Urinary bladder (tissue), 4 donors: Measurements from ENCODE around the gene CDK18. TPM values are rescaled to one million over a fixed set of nuclear protein-coding genes. Genes with fewer than 3 reads are reported as not detected.

Experiments used
- DNase-seq: peaks from one replicate; pipeline ENCODE4 v3.0.0-alpha.2; 2015; ENCODE audit errors: extremely low spot score
- H3K27ac ChIP-seq: one replicate; pipeline ENCODE4 v1.5.1; 2013; ENCODE audit warnings: low read depth, mild to moderate bottlenecking, moderate library complexity
- H3K36me3 ChIP-seq: one replicate; pipeline ENCODE4 v1.6.1; 2013; ENCODE audit warnings: mild to moderate bottlenecking, moderate library complexity; ENCODE audit not compliant: insufficient read depth
- H3K4me1 ChIP-seq: one replicate; pipeline ENCODE4 v1.6.1; 2013; ENCODE audit warnings: mild to moderate bottlenecking, moderate library complexity; ENCODE audit not compliant: insufficient read depth
- H3K4me3 ChIP-seq: one replicate; pipeline ENCODE4 v1.5.1; 2013; ENCODE audit warnings: low read depth, low read length
- WGBS: extraction: QIAGEN DNeasy Blood & Tissue Kit; methylation state at CpG from one replicate; pipeline ENCODE4 v1.1.7; 2013; 5-methylcytosine and 5-hydroxymethylcytosine counted together
- polyA plus RNA-seq: library from polyadenylated mRNA; stranded (reverse); fragments of 200-250 nt; gene quantifications from one replicate; pipeline ENCODE4 v1.2.3, GENCODE V29; 2013
- total RNA-seq: library from RNA; depleted of rRNA; stranded (reverse); fragments of >200 nt; gene quantifications from one replicate; pipeline ENCODE4 v1.2.3, GENCODE V29; 2014
- donor health status: healthy with polysubstance abuse.
- donor health status: healthy.

CDK18 gene
- total and polyA plus RNA-seq, 2 donors: 3.5 to 6.0 TPM

- no peak overlapping the region for H3K4me3 ChIP-seq
- H3K36me3 ChIP-seq: no peaks in the 10 kb centered on the region
- no peak overlapping the region for H3K27ac ChIP-seq
- DNase-seq: no peak
- WGBS: 38% methylated on average over 9 of the region's 9 CpGs
- peaks cover 2% of the 10 kb centered on the region for H3K4me1 ChIP-seq
These were observed 16.3 kb upstream of the CDK18 start for GRCh38 chr1:205488074-205488723.

- 79% methylated on average over 4 of the region's 4 CpGs for WGBS
- DNase-seq: no peak
- Histone ChIP-seq H3K36me3 (no peaks in the 10 kb centered on the region), H3K4me1 (peaks cover 2% of the 10 kb centered on the region), H3K27ac (no peak overlapping the region), H3K4me3 (no peak overlapping the region)
These were observed 12.7 kb upstream of the CDK18 start for GRCh38 chr1:205491794-205492193.

- DNase-seq: no peak
- H3K36me3 ChIP-seq: no peaks in the 10 kb centered on the region
- whole genome bisulfite sequencing: 58% methylated on average over 2 of the region's 2 CpGs
- H3K4me1 ChIP-seq: peaks cover 2% of the 10 kb centered on the region
- no peak overlapping the region for H3K27ac ChIP-seq
- no peak overlapping the region for H3K4me3 ChIP-seq
These were observed 12.2 kb upstream of the CDK18 start for GRCh38 chr1:205492201-205492667.

GRCh38 chr1:205492774-205493173 lies 11.7 kb upstream of the CDK18 start:
- Histone ChIP-seq H3K4me1 (peaks cover 2% of the 10 kb centered on the region), H3K36me3 (no peaks in the 10 kb centered on the region), H3K4me3 (no peak overlapping the region), H3K27ac (no peak overlapping the region)
- 56% methylated on average over 7 of the region's 7 CpGs for WGBS
- no peak for DNase-seq

- no peaks in the 10 kb centered on the region for H3K36me3 ChIP-seq
- no peak overlapping the region for H3K27ac ChIP-seq
- 54% methylated on average over 11 of the region's 11 CpGs for WGBS
- H3K4me3 ChIP-seq: no peak overlapping the region
- H3K4me1 ChIP-seq: peaks cover 2% of the 10 kb centered on the region
- no peak for DNase-seq
These were observed 11.0 kb upstream of the CDK18 start for GRCh38 chr1:205493241-205494085.

GRCh38 chr1:205494115-205494514 lies 10.4 kb upstream of the CDK18 start:
- H3K27ac ChIP-seq: no peak overlapping the region
- peaks cover 2% of the 10 kb centered on the region for H3K4me1 ChIP-seq
- WGBS: 89% methylated on average over 4 of the region's 4 CpGs
- DNase-seq: no peak
- H3K4me3 ChIP-seq: no peak overlapping the region
- no peaks in the 10 kb centered on the region for H3K36me3 ChIP-seq

GRCh38 chr1:205495237-205495823 lies 9.1 kb upstream of the CDK18 start:
- Histone ChIP-seq H3K36me3 (no peaks in the 10 kb centered on the region), H3K27ac (no peak overlapping the region), H3K4me1 (peaks cover 2% of the 10 kb centered on the region), H3K4me3 (no peak overlapping the region)
- WGBS: 66% methylated on average over 9 of the region's 9 CpGs
- no peak for DNase-seq

- no peak overlapping the region for H3K4me3 ChIP-seq
- H3K36me3 ChIP-seq: no peaks in the 10 kb centered on the region
- no peak for DNase-seq
- WGBS: 98% methylated on average over 1 of the region's 1 CpG
- H3K4me1 ChIP-seq: peaks cover 2% of the 10 kb centered on the region
- H3K27ac ChIP-seq: no peak overlapping the region
These were observed 7.8 kb upstream of the CDK18 start for GRCh38 chr1:205496661-205497060.

- 86% methylated on average over 7 of the region's 7 CpGs for WGBS
- DNase-seq: no peak
- H3K4me1 ChIP-seq: peaks cover 2% of the 10 kb centered on the region
- no peaks in the 10 kb centered on the region for H3K36me3 ChIP-seq
- no peak overlapping the region for H3K27ac ChIP-seq
- H3K4me3 ChIP-seq: no peak overlapping the region
These were observed 7.1 kb upstream of the CDK18 start for GRCh38 chr1:205497351-205497750.

GRCh38 chr1:205499789-205500188 lies 4.7 kb upstream of the CDK18 start:
- no peak for DNase-seq
- H3K36me3 ChIP-seq: no peaks in the 10 kb centered on the region
- H3K4me1 ChIP-seq: no peaks in the 10 kb centered on the region
- H3K27ac ChIP-seq: no peak overlapping the region
- 64% methylated on average over 3 of the region's 3 CpGs for WGBS
- H3K4me3 ChIP-seq: no peak overlapping the region

- H3K4me3 ChIP-seq: no peak overlapping the region
These were observed 3.9 kb upstream of the CDK18 start for GRCh38 chr1:205500240-205501233.

GRCh38 chr1:205502111-205502810 lies 2.2 kb upstream of the CDK18 start:
- 90% methylated on average over 3 of the region's 3 CpGs for WGBS
- no peak for DNase-seq
- H3K4me3 ChIP-seq: no peak overlapping the region
- H3K27ac ChIP-seq: no peak overlapping the region
- H3K36me3 ChIP-seq: no peaks in the 10 kb centered on the region
- H3K4me1 ChIP-seq: no peaks in the 10 kb centered on the region

More at GRCh38 chr1:205500240-205501233, 3.9 kb upstream of the CDK18 start:
- Histone ChIP-seq H3K27ac (no peak overlapping the region), H3K36me3 (no peaks in the 10 kb centered on the region), H3K4me1 (no peaks in the 10 kb centered on the region)
- WGBS: 75% methylated on average over 9 of the region's 9 CpGs
- no peak for DNase-seq
